HCT116 (cell line): Measurements from ENCODE around the gene POC1A. TPM values are rescaled to one million over a fixed set of nuclear protein-coding genes. Genes with fewer than 3 reads are reported as not detected.

ENCODE experiments used
- ATAC-seq: fragments of 200-7000 bp; cut with Tn5 transposase; 2 replicates; pipeline ENCODE4 v1.9.1; 2020; ENCODE audit warnings: mild to moderate bottlenecking, moderate library complexity
- BruUV-seq: library from RNA; stranded (reverse); fragments of 400-500 nt; replicated peaks from 2 replicates; lab custom pipeline; 2021; lab: Mats Ljungman, UMichigan
- CTCF ChIA-PET: fragments of 300-600 bp; sonication (Branson Sonifier 250); formaldehyde crosslinking; loops from one replicate; lab custom pipeline; 2021; ENCODE audit warnings: antibody characterized with exemption; lab: Charles Lee
- POLR2A ChIA-PET: fragments of 300-600, 350-600 bp; sonication (Branson Sonifier 250); formaldehyde crosslinking; loops from one replicate; lab custom pipeline; 2021; ENCODE audit warnings: antibody characterized with exemption; lab: Charles Lee
- RAD21 ChIA-PET, 2 experiments: fragments of 300-600 bp; sonication (Branson Sonifier 250); formaldehyde crosslinking; loops; one replicate each; lab custom pipeline; 2023; ENCODE audit warnings: low total read pairs in 2 of 2; ENCODE audit not compliant: uncharacterized antibody in 2 of 2, unreplicated experiment in 2 of 2, low non-redundant PET in 1 of 2; lab: Charles Lee
- DNase-seq: peaks from one replicate; pipeline ENCODE4 v3.0.0-alpha.2; 2010; ENCODE audit warnings: low read depth, low spot score
- H2AFZ ChIP-seq: fragments of 200-600 bp; shearing (Covaris generic), sonication (generic); 2 replicates; pipeline ENCODE4 v1.6.1; 2017; ENCODE audit warnings: low read depth, mixed run types, mixed read lengths, antibody characterized with exemption, low read length; ENCODE audit not compliant: poor library complexity, severe bottlenecking
- H3K27ac ChIP-seq: 2 replicates; pipeline ENCODE4 v1.5.1; 2012; ENCODE audit warnings: low read depth, low read length
- H3K27me3 ChIP-seq: fragments of 200-600 bp; sonication (generic); 2 replicates; pipeline ENCODE4 v1.6.1; 2016; ENCODE audit warnings: mixed run types, low read length, mixed read lengths; ENCODE audit not compliant: insufficient read depth
- H3K36me3 ChIP-seq, 2 experiments: fragments of 200-500 bp in 1 of 2; fragments of 200-600 bp in 1 of 2; sonication (Bioruptor generic) in 1 of 2; sonication (generic) in 1 of 2; 2 replicates each; pipeline versions ENCODE4 v1.5.1 to v1.6.1; 2014 to 2016; ENCODE audit warnings: low read length in 2 of 2, inconsistent platforms in 1 of 2, mixed read lengths in 1 of 2, mixed run types in 1 of 2; ENCODE audit not compliant: insufficient read depth in 2 of 2, control insufficient read depth in 1 of 2
- H3K4me1 ChIP-seq, 2 experiments: fragments of 200-600 bp in 1 of 2; sonication (generic) in 1 of 2; 2 replicates each; pipeline versions ENCODE4 v1.5.1 to v1.6.1; 2012 to 2017; ENCODE audit warnings: low read length in 2 of 2, inconsistent platforms in 1 of 2, mild to moderate bottlenecking in 1 of 2, mixed read lengths in 1 of 2, mixed run types in 1 of 2, moderate library complexity in 1 of 2; ENCODE audit not compliant: insufficient read depth in 2 of 2, control insufficient read depth in 1 of 2
- H3K4me2 ChIP-seq: fragments of 200-600 bp; sonication (generic); 2 replicates; pipeline ENCODE4 v1.6.1; 2017; ENCODE audit warnings: mixed run types, low read length, mixed read lengths
- H3K4me3 ChIP-seq, 2 experiments: fragments of 200-600 bp in 1 of 2; sonication (generic) in 1 of 2; replicated peaks in 1 of 2; 2 replicates each; pipeline ENCODE4 v1.5.1; 2011 to 2016; ENCODE audit warnings: low read length in 2 of 2, control low read depth in 1 of 2, low read depth in 1 of 2, mild to moderate bottlenecking in 1 of 2, mixed read lengths in 1 of 2, mixed run types in 1 of 2
- H3K79me2 ChIP-seq: fragments of 200-600 bp; sonication (generic); 2 replicates; pipeline ENCODE4 v1.6.1; 2017; ENCODE audit warnings: mild to moderate bottlenecking, mixed run types, low read length, moderate library complexity, mixed read lengths; ENCODE audit not compliant: insufficient read depth
- H3K9ac ChIP-seq: fragments of 200-600 bp; sonication (generic); 2 replicates; pipeline ENCODE4 v1.6.1; 2016; ENCODE audit warnings: low read length, mixed read lengths
- H3K9me2 ChIP-seq: fragments of 200-600 bp; sonication (generic), shearing (Covaris generic); 2 replicates; pipeline ENCODE4 v1.6.1; 2017; ENCODE audit warnings: mixed run types, mild to moderate bottlenecking, moderate library complexity; ENCODE audit not compliant: insufficient read depth
- H3K9me3 ChIP-seq, 2 experiments: fragments of 200-500 bp in 1 of 2; fragments of 200-600 bp in 1 of 2; sonication (Bioruptor generic) in 1 of 2; sonication (generic) in 1 of 2; 2 replicates each; pipeline ENCODE4 v1.6.1; 2014 to 2017; ENCODE audit warnings: low read length in 2 of 2, mixed read lengths in 2 of 2, inconsistent platforms in 1 of 2, low read depth in 1 of 2, mild to moderate bottlenecking in 1 of 2, mixed run types in 1 of 2, moderate library complexity in 1 of 2; ENCODE audit not compliant: control insufficient read depth in 1 of 2, insufficient read depth in 1 of 2
- H4K20me1 ChIP-seq: fragments of 200-600 bp; sonication (generic), shearing (Covaris generic); 2 replicates; pipeline ENCODE4 v1.6.1; 2017; ENCODE audit warnings: mixed run types, mild to moderate bottlenecking, moderate library complexity; ENCODE audit not compliant: insufficient read depth
- intact Hi-C: fragments of 100-400 bp; cut with micrococcal nuclease; formaldehyde crosslinking; loops from 2 replicates; pipeline ENCODE4 v1.10.0; 2022
- total RNA-seq: library from RNA; stranded (reverse); gene quantifications from one replicate; pipeline ENCODE4 v1.2.1, GENCODE V29; 2021; ENCODE audit not compliant: unreplicated experiment
- TF ChIP-seq, protein P1 (sequence below): IDR thresholded peaks from 2 replicates; pipeline ENCODE4 v1.6.1; 2011; ENCODE audit warnings: mild to moderate bottlenecking, low read length, moderate library complexity; ENCODE audit not compliant: insufficient replicate concordance; ENCODE audit errors: extremely low read depth
- TF ChIP-seq, protein P2 (sequence below), 3 experiments: fragments of 200-600 bp in 1 of 3; sonication (generic) in 1 of 3; IDR thresholded peaks in 2 of 3; conservative IDR thresholded peaks in 1 of 3; 2 replicates each; pipeline ENCODE4 v1.5.1; 2012 to 2017; ENCODE audit warnings: low read depth in 2 of 3, low read length in 2 of 3, antibody characterized with exemption in 1 of 3, borderline replicate concordance in 1 of 3, control low read depth in 1 of 3, mild to moderate bottlenecking in 1 of 3, mixed read lengths in 1 of 3, mixed run types in 1 of 3, moderate library complexity in 1 of 3; ENCODE audit not compliant: insufficient read depth in 1 of 3

Gene POC1A
- total RNA-seq, 1 experiment from 2014 or later, result 34.0 TPM

DNA sequence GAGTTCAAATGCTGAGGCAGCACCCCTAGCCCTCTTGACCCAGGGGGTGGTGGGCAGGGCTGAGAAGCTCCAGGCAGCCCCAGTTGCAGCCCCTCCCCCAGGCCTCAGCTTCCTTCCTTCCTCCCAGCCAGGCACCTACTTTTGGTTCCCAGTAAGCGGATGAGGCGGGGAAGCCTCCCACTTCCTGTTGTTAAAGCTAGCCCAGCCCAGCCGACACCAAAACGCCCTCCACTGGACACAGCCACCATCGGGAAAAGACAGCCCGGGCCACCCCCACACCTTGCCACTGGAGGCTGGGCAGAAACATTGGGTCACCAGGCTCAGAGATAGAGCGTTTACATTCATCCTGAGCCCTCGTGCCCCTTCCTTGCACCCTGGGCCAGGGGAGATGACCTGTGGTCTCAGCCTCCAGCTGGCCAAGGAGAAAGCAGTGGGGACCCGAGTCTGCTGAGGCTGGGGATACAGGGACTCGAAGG is 101.4 kb downstream of the POC1A start:
- Histone ChIP-seq H3K4me1 (peaks cover 24 to 45% of the 10 kb centered on the region in 2 experiments), H3K27ac (peak overlapping the region; percentile 77), H3K4me2 (peak overlapping the region; percentile 98), H4K20me1 (no peaks in the 10 kb centered on the region), H3K27me3 (no peaks in the 10 kb centered on the region), H3K9me3 (no peaks in the 10 kb centered on the region), H2AFZ (no peak overlapping the region), H3K79me2 (peaks cover 53% of the 10 kb centered on the region), H3K4me3 (peak overlapping the region in 1 of 2 experiments; percentile 20; a peak in 2 of 4 replicates), H3K36me3 (peaks cover 13 to 42% of the 10 kb centered on the region in 2 experiments; a peak in 2 of 4 replicates), H3K9me2 (no peaks in the 10 kb centered on the region), H3K9ac (peak overlapping the region; percentile 99; the same call in 1 of the 2 replicates)
- BruUV-seq, result no TSS peak
- ChIA-PET RAD21 (interaction anchor here (1.1 to 1.5 kb wide), 6 partner anchors 52 to 111 kb away, joined by 3 to 7 read pairs (median 5); partner anchors contain the start of genes PARP3 (in 1 of the 2) and RRP9 (in 1 of the 2)), POLR2A (interaction anchor here (0.8 to 1.2 kb wide), 2 partner anchors 57 to 61 kb away, joined by 3 to 5 read pairs; partner anchors contain the start of gene RPL29), CTCF (interaction anchor here (0.6 to 2.6 kb wide), 15 partner anchors 12 to 164 kb away, joined by 3 to 18 read pairs (median 4); partner anchors contain the start of genes ABHD14B, ACY1, POC1A and RRP9)
- no peak for DNase-seq
- TF ChIP-seq, protein P1, sequence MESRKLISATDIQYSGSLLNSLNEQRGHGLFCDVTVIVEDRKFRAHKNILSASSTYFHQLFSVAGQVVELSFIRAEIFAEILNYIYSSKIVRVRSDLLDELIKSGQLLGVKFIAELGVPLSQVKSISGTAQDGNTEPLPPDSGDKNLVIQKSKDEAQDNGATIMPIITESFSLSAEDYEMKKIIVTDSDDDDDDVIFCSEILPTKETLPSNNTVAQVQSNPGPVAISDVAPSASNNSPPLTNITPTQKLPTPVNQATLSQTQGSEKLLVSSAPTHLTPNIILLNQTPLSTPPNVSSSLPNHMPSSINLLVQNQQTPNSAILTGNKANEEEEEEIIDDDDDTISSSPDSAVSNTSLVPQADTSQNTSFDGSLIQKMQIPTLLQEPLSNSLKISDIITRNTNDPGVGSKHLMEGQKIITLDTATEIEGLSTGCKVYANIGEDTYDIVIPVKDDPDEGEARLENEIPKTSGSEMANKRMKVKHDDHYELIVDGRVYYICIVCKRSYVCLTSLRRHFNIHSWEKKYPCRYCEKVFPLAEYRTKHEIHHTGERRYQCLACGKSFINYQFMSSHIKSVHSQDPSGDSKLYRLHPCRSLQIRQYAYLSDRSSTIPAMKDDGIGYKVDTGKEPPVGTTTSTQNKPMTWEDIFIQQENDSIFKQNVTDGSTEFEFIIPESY, result no peak
- TF ChIP-seq, protein P2, sequence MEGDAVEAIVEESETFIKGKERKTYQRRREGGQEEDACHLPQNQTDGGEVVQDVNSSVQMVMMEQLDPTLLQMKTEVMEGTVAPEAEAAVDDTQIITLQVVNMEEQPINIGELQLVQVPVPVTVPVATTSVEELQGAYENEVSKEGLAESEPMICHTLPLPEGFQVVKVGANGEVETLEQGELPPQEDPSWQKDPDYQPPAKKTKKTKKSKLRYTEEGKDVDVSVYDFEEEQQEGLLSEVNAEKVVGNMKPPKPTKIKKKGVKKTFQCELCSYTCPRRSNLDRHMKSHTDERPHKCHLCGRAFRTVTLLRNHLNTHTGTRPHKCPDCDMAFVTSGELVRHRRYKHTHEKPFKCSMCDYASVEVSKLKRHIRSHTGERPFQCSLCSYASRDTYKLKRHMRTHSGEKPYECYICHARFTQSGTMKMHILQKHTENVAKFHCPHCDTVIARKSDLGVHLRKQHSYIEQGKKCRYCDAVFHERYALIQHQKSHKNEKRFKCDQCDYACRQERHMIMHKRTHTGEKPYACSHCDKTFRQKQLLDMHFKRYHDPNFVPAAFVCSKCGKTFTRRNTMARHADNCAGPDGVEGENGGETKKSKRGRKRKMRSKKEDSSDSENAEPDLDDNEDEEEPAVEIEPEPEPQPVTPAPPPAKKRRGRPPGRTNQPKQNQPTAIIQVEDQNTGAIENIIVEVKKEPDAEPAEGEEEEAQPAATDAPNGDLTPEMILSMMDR (IDR thresholded peaks at IDR 0.05 in 2 of 3, conservative IDR thresholded peaks at IDR 0.05 in 1 of 3; ENCODE audit: borderline replicate concordance in 1 of 3, insufficient read depth in 1 of 3, low read depth in 2 of 3, low read length in 2 of 3), result peak in 2 of 3 experiments; percentile 9 to 27; a peak in 1 of 6 replicates
- 0 out of 2 replicates have a peak, but pooled peaks have one; percentile 10 for ATAC-seq
- intact Hi-C loops, result loop anchor here (2.0 to 5.0 kb wide), 2 partner anchors 70 to 89 kb away; no protein-coding TSS in a partner anchor
